T47D (cell line): ENCODE results near the gene C12orf75.

Experiments
- DNase-seq, 2 experiments: peaks; one replicate each; pipeline versions ENCODE4 v3.0.0 to v3.0.0-alpha.2; 2011 to 2012; ENCODE audit warnings: low read depth in 1 of 2, low spot score in 1 of 2
- JUND ChIP-seq: IDR thresholded peaks from 2 replicates; pipeline ENCODE4 v1.6.1; 2012; ENCODE audit warnings: low read depth
- in situ Hi-C: cut with HindIII; loops from 2 replicates; pipeline ENCODE4 v1.10.0; 2016; ENCODE audit warnings: low sequenced_read_pairs, low pct_unique_long_range_greater_than_20kb

C12orf75 gene

DNA sequence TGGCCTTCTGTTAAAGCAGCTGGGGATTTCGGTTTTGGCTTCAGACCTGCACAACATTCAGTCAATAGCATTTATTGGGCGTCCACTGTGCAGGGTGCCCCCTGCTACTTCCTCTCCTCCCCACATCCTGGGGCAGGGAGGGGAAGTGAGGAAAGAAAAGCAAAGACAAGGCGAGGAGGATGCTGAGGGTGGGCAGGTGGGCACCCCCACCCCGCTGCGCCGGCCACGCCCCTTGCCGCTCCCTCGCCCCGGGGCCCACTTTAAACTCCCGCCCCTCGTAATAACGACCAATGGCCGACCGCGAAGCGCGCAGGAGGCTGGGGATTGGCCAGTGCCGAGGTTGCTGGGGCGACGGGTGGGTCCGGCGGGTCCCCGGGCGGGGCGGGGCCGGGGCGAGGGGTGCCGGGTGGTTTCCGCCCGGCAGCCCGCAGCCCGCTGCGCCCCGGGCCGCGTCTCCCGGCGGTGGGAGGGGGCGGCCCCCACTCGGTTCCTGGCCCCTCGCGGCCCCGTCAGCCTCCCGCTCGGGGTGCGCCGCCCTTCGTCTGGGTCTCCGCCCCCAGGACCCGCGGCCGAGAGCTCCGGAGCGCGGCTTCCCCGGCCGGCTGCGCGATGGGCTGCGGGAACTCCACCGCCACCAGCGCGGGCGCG lies at the start of gene C12orf75:
Gene C12orf75, plus strand, starts transcription at position 409 of the 648 bp plus-strand sequence. Its CDS starts 201 bp downstream, at position 610.
- peak; percentile 80 to 89 for DNase-seq
- no peak for TF ChIP-seq JUND

DNA sequence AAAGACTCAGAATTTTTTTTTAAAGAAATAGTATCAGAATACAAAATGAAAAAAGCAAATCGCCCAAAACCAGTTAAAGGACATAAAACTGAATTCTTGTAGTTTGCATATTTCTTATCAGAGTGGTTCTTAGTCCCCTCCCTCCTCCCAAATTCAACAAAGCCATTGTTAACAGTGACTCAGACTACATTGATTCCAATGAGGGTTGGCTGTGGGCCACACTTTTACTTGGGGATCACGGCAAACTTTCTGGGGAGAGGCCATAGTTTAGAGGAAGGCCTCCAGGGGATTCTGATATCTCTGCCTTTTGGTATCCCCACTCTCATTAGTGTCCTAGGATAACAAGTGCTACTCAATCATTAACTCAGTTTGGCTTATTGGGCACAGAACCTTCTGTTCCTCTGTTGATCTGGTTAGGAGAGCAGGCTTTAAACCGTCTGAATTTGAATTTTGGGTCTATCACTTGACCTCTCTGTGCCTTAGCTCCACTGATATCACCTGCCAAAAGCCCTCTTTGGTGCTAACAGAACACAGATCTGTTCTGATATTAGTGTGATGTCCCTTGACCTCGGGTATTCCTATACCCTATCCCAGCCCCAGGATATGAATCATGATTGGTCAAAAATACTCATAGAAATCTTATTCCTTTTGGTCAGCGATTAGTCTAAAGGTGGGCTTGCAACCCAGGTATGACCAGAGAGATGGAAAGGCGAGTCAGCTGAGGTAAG lies 49.4 kb upstream of the C12orf75 start:
- in situ Hi-C loops = no loop called here
- TF ChIP-seq JUND = no peak
- DNase-seq = no peak

More for the DNA sequence above, at the start of gene C12orf75:
- in situ Hi-C loops = no loop called here

DNA sequence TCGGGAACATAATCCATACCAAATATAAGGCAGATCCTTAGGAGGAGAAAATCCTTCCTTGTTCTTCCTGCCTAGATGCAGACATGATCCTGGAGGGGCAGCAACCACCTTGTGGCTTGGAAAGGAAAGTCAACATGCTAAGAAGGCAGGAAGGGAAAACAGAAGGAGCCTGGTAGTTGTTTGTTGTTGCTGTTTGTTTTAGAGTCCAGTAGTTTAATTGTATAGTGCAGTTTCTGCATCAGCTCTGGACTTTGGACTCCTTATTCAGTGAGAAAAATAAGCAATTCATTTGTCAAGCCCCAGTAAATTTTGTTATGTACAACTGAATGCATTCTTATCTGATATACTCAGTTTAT lies 48.8 kb upstream of the C12orf75 start:
- in situ Hi-C loops = no loop called here
- TF ChIP-seq JUND = no peak
- DNase-seq = peak in 1 of 2 experiments; percentile 31

DNA sequence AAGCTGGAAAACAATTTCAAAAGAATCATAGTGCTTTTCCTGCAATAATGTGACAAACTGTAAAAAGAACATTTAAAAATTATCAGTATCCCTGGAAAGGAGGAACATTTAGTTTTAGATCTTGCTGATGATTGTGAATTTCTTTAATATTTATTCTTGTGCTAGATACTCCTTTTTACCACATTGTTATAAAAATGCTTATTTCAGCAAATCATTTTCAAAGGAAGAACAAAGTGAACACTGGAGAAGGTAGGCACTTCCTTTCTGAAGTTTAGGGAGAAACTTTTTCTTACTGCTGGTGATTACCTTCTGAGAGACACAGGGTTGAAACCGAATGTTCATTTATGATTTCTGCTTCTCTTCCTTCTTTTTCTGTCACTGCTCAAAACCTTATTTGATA lies 45.1 kb upstream of the C12orf75 start:
- TF ChIP-seq JUND = no peak
- no peak for DNase-seq
- in situ Hi-C loops = no loop called here

DNA sequence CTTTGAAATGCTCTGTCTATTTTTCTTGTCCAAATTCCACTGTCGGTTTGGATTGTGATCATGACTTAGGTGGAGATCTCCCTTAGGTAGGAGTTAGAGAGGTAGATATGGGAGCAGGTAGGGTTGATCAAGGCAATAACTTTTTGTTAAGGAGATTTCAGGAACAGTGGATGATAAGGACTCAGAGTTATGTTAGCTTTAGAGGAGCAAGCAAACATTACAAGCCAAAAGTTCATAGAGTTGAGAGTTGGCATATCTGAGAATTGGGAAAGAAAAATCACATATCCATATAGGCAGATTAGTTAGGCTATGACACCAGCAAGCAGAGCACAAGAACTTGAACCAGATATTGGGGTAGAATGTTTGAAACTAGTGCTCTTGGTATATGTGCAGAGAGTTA lies 43.1 kb upstream of the C12orf75 start:
- in situ Hi-C loops = no loop called here
- TF ChIP-seq JUND = no peak
- no peak for DNase-seq

DNA sequence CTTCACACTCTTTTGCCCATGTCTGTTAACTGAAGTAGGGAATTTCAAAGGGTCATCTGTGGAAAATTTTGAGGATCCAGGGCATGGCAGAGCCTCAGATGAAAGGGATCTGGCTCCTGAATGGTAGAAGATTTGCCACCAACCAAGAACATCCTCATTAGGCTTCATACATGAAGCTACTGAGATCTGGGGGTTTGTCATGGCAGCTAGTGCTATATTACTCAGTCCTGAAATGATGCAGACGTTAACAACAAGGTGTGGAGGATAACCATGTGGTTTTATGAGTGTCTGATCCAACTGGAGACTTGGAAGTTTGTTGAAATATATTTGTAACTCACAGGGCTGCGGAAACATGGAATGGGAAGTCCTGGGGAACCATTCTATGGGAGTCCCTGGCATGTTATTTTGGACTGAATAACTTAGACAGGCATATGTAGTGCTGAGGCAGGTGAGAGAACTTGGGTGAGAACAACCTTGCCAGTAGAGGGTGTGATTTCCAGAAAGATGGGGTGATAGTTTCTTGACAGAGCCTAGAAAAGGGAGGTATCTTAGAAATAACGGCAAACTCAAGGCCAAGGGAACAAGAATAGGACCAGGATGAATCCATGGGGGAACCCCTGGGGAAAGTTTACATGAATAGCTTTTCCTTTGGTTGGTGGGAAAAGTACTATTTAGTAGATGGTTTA lies 42.0 kb upstream of the C12orf75 start:
- TF ChIP-seq JUND = no peak
- DNase-seq = peak in 1 of 2 experiments; percentile 13
- in situ Hi-C loops = no loop called here

DNA sequence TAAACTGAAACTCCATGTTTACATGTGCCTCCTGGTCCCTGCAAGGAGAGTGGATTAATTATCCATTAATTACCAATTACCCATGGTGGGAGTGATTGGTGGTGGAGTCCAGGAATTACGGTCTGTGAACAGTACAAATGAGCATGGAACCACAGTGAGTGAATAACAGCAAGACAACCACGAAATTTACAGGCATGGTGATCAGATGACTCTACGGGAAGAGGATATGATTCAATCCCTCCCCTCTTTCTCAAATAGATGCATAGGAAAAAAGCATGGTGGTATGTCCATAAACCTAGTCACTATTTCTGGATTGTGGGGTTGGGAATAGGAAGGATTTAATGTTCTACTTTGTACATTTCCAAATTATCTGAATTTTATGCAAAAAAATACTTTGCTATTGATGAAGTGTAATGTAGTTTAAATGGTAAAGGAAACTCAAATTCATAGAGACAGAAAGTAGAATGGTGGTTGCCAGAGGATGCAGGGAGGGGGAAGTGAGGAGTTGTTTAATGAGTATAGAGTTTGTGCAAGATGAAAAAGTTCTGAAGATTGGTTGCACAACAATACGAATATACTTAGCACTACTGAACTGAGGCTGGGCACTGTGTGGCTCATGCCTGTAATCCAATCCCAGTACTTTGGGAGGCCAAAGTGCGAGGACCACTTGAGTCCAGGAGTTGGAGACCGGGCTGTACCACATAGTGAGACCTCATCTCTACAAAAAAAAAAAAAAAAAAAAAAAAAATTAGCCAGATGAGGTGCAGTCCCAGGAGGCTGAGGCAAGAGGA lies 41.2 kb upstream of the C12orf75 start:
- DNase-seq = no peak
- in situ Hi-C loops = no loop called here

DNA sequence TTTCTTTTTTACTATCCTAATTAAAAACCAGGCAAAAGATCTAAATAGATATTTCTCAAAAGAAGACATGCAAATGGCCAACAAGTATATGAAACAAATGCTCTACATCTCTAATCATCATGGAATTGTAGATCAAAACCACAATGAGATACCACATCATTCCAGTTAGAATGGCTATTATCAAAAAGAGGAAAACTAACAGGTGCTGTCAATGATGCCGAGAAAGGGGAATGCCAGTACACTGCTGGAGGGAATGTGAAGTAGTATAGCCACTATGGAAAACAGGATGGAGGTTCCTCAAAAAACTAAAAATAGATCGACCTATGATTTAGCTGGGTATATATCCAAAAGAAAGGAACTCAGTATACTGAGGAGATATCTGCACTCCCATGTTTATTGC lies 39.0 kb upstream of the C12orf75 start:
- TF ChIP-seq JUND = no peak
- no peak for DNase-seq
- in situ Hi-C loops = no loop called here

More for the DNA sequence above, 41.2 kb upstream of the C12orf75 start:
- no peak for TF ChIP-seq JUND

DNA sequence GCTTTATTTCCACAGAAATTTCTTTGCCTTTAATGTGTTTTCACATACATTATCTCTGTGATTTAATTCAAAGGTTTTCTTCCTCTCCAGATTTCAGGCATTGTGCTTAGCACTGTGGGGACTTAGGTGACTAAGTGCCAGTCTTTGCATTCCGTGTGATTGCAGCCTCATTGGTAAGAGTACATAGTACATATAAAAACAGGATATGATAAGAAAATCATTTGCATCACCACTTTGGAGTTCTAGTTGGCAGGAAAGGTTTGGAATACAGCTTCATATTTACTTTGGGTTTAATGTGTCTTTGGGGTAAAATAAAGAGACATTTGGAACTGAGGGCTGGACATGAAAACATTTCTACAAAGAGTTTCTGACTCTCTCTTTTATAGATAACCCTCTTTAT lies 37.8 kb upstream of the C12orf75 start:
- TF ChIP-seq JUND = no peak
- DNase-seq = no peak
- in situ Hi-C loops = no loop called here

DNA sequence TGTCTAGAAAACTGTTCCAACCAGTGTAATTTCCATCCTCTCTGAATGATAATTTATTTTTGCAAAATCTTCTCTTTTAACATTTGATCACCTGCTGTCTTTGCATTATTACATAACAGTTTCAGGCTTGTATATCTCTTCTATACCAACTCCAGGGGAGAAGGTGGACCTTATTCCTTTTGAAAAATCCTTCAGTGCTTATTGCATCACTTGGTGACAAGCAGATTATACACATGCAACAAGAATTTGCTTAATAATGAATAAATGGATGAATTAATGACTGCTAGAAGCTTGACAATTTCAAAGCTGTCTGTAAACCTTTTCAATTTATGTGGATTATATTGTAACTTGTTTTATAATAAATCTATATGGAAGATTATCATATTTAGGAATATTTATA lies 37.3 kb upstream of the C12orf75 start:
- no peak for DNase-seq
- in situ Hi-C loops = no loop called here
- TF ChIP-seq JUND = no peak

DNA sequence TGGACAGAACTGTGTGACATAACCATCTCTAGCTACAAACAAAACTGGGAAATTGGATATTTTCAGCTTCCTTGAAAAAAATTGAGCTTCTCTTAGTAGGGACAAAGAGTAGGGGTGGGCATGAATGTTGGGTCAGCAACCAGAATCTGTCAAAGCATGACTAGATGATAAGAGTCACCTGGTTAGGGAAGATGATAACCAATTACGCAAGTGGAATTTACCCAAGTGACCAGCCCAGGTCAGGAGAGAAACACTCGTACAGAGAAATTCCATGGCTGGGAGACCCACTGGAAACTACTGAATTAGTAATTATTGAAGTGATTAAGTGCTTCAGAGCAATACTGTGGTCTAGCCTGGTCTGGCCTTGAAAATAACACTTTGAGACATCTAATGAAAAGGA lies 36.3 kb upstream of the C12orf75 start:
- TF ChIP-seq JUND = no peak
- DNase-seq = no peak
- in situ Hi-C loops = no loop called here

DNA sequence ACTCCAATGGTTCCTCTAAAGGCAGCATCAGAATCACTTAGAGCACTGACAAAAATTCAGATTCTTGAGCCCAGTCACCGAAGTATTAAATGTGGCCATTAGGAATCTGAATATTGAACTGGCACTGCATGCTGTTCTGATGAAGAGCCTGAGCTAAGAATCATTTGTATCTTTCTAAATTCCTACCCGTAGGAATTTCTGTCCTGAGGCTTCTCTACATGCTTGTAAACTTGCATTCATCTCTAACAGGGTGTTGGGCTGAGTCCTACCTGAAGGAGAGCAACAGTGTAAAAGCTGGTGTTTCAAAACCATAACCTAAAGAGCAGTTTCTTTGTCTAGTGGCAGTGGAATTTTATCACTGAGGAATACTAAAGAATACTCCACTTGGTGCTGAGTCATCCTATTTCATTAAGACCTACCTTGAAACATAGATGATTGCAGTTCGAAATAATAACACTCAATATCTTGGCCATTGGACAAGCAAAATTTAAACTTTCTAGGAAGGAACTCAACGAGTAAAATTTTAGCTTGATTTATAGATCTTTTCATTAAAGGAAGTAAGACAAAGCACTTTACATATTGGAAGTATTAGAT lies 35.5 kb upstream of the C12orf75 start:
- no peak for TF ChIP-seq JUND
- DNase-seq = no peak
- in situ Hi-C loops = no loop called here
